Liver (tissue), 3 donors: ENCODE results near the gene PALD1.

Experiments used
- CTCF ChIP-seq: fragments of 150-350 bp; IDR thresholded peaks from 2 replicates; pipeline ENCODE4 v1.5.1; 2017; ENCODE audit warnings: improper control_type of control experiment, low read depth, low read length; ENCODE audit not compliant: missing input control
- EGR1 ChIP-seq, 2 donors: IDR thresholded peaks; 2 replicates each; pipeline ENCODE4 v1.6.1; 2016 to 2018; ENCODE audit warnings: antibody characterized with exemption in 2 of 2, low read depth in 2 of 2
- JUND ChIP-seq, 2 donors: IDR thresholded peaks; 2 replicates each; pipeline ENCODE4 v1.6.1; 2016; ENCODE audit warnings: antibody characterized with exemption in 2 of 2
- MAX ChIP-seq: IDR thresholded peaks from 2 replicates; pipeline ENCODE4 v1.6.1; 2016; ENCODE audit warnings: antibody characterized with exemption
- RXRA ChIP-seq, 2 donors: IDR thresholded peaks; 2 replicates each; pipeline ENCODE4 v1.6.1; 2017 to 2018; ENCODE audit warnings: antibody characterized with exemption in 2 of 2, mild to moderate bottlenecking in 1 of 2
- YY1 ChIP-seq: IDR thresholded peaks from 2 replicates; pipeline ENCODE4 v1.6.1; 2016; ENCODE audit warnings: antibody characterized with exemption, mild to moderate bottlenecking
- donor health status: healthy.
- donor health status: healthy.

- TF ChIP-seq CTCF (no peak), RXRA (IDR thresholded peaks at IDR 0.05) (no peak), YY1 (no peak), MAX (no peak), JUND (IDR thresholded peaks at IDR 0.05) (no peak), EGR1 (IDR thresholded peaks at IDR 0.05; ENCODE audit: low read depth in 2 of 2) (no peak)
Measured at GRCh38 chr10:70465278-70465677, 13.3 kb upstream of the PALD1 start.
